ENCODE data around the gene NOB1. TPM values are rescaled to one million over a fixed set of nuclear protein-coding genes. Genes with fewer than 3 reads are reported as not detected.

NOB1 gene
- total and polyA plus RNA-seq, 9 of the 15 experiments (the other 6 are each of a cell fraction or from before 2014, with no cell fraction given): 42.4 to 148 (median 116) TPM

- TF ChIP-seq HOMEZ (CRISPR knock-in tag; IDR thresholded peaks at IDR 0.05) (no peak), BRF1 (IDR thresholded peaks at IDR 0.05; ENCODE audit: borderline replicate concordance, extremely low read depth, insufficient read length) (no peak), POLR2H (tag; IDR thresholded peaks at IDR 0.05; ENCODE audit: low read depth) (peak; percentile 69; the same call in 1 of the 2 replicates), ETV6 (IDR thresholded peaks at IDR 0.05; ENCODE audit: borderline replicate concordance in 1 of 2, low read depth in 2 of 2, low read length in 1 of 2) (no peak), ETV6 (CRISPR knock-in tag; IDR thresholded peaks at IDR 0.05; ENCODE audit: borderline replicate concordance) (no peak), ZBTB49 (CRISPR knock-in tag; IDR thresholded peaks at IDR 0.05; ENCODE audit: borderline replicate concordance) (no peak), SIN3A (IDR thresholded peaks at IDR 0.05; ENCODE audit: borderline replicate concordance in 2 of 2, control insufficient read depth in 1 of 2, low read depth in 2 of 2, low read length in 2 of 2) (peak; percentile 91 to 97; a peak in 3 of 4 replicates), BCLAF1 (IDR thresholded peaks at IDR 0.05; ENCODE audit: borderline replicate concordance in 1 of 2, control insufficient read depth in 1 of 2, low read depth in 2 of 2, low read length in 1 of 2) (no peak), DIDO1 (tag; IDR thresholded peaks at IDR 0.05; ENCODE audit: low read depth) (peak; percentile 77; the same call in 1 of the 2 replicates), HIVEP1 (CRISPR knock-in tag; IDR thresholded peaks at IDR 0.05) (0 out of 2 replicates have a peak, but pooled peaks have one; percentile 70), ZSCAN29 (IDR thresholded peaks at IDR 0.05) (no peak; the same call in 1 of the 2 replicates), GMEB1 (CRISPR knock-in tag; IDR thresholded peaks at IDR 0.05) (peak; percentile 63; the same call in 1 of the 2 replicates), FOXJ2 (tag; IDR thresholded peaks at IDR 0.05) (peak; percentile 41; the same call in 1 of the 2 replicates), SAFB (IDR thresholded peaks at IDR 0.05; ENCODE audit: borderline replicate concordance, low read depth, low read length) (peak; percentile 45; the same call in 1 of the 2 replicates)
Measured at GRCh38 chr16:69761983-69762813, 7.5 kb upstream of the NOB1 start, which contains the start of gene WWP2 (continued).

Data from K562 (cell line).